GM18868 (cell line): Measurements from ENCODE around the gene TRIM52.
"Not testable (repeated sequence)": the region's sequence is repeated elsewhere in the genome, so short reads cannot be mapped to it uniquely, and the experiment has no call there.

Source experiments
- ATAC-seq: cut with Tn5 transposase; IDR thresholded peaks from one replicate; pipeline ENCODE4 v1.9.1; 2021; ENCODE audit warnings: mild to moderate bottlenecking, moderate library complexity; ENCODE audit not compliant: unreplicated experiment

Gene TRIM52

GRCh38 chr5:181260720-181261319, at the start of gene TRIM52:
TSS of gene TRIM52 (minus strand) at chr5:181261143. CDS start at chr5:181260813, 330 bp downstream.
- peak; percentile 80 for ATAC-seq

- ATAC-seq: not testable (repeated sequence)
Measured at GRCh38 chr5:181287331-181287730, 26.4 kb upstream of the TRIM52 start.

GRCh38 chr5:181285962-181286705, 25.2 kb upstream of the TRIM52 start:
- ATAC-seq: not testable (repeated sequence)

- ATAC-seq: not testable (repeated sequence)
Measured at GRCh38 chr5:181283841-181284755, 23.2 kb upstream of the TRIM52 start.

- no peak for ATAC-seq
Measured at GRCh38 chr5:181283347-181283746, 22.4 kb upstream of the TRIM52 start.

GRCh38 chr5:181282874-181283273, 21.9 kb upstream of the TRIM52 start:
- ATAC-seq: no peak

- not testable (repeated sequence) for ATAC-seq
Measured at GRCh38 chr5:181282415-181282814, 21.5 kb upstream of the TRIM52 start.

- ATAC-seq: no peak
Measured at GRCh38 chr5:181281984-181282316, 21.0 kb upstream of the TRIM52 start.

- no peak for ATAC-seq
Measured at GRCh38 chr5:181281077-181281983, 20.4 kb upstream of the TRIM52 start.

- ATAC-seq: no peak
Measured at GRCh38 chr5:181280251-181280762, 19.4 kb upstream of the TRIM52 start.

- ATAC-seq: not testable (repeated sequence)
Measured at GRCh38 chr5:181273433-181273744, 12.4 kb upstream of the TRIM52 start.

- no peak for ATAC-seq
Measured at GRCh38 chr5:181271081-181271480, 10.1 kb upstream of the TRIM52 start.

GRCh38 chr5:181267907-181268306, 7.0 kb upstream of the TRIM52 start:
- ATAC-seq: not testable (repeated sequence)

- not testable (repeated sequence) for ATAC-seq
Measured at GRCh38 chr5:181267291-181267904, 6.5 kb upstream of the TRIM52 start.

- no peak for ATAC-seq
Measured at GRCh38 chr5:181265092-181265671, 4.2 kb upstream of the TRIM52 start.

- ATAC-seq: no peak
Measured at GRCh38 chr5:181263633-181264032, 2.7 kb upstream of the TRIM52 start.

GRCh38 chr5:181261320-181262049, 542 bp upstream of the TRIM52 start:
- ATAC-seq: peak; percentile 53

- no peak for ATAC-seq
Measured at GRCh38 chr5:181259974-181260719, 796 bp downstream of the TRIM52 start.
